HEK293 (cell line): Measurements from ENCODE around the gene LHX2.

Experiments used
- CTCF ChIP-seq: fragments of 450-650 bp; formaldehyde crosslinking; IDR thresholded peaks from 2 replicates; pipeline ENCODE4 v1.5.1; 2016; ENCODE audit warnings: missing biosample characterization, missing genetic modification characterization
- TRIM28 ChIP-seq: IDR thresholded peaks from 2 replicates; pipeline ENCODE4 v1.6.1; 2011; ENCODE audit warnings: low read length, control low read depth, borderline replicate concordance
- ZNF404 ChIP-seq: fragments of 450-650 bp; formaldehyde crosslinking; IDR thresholded peaks from 2 replicates; pipeline ENCODE4 v1.5.1; 2017; ENCODE audit warnings: missing biosample characterization, missing genetic modification characterization
- ZNF837 ChIP-seq: fragments of 450-650 bp; formaldehyde crosslinking; IDR thresholded peaks from 2 replicates; pipeline ENCODE4 v1.5.1; 2016; ENCODE audit warnings: missing biosample characterization, missing genetic modification characterization

- no peak for TF ChIP-seq TRIM28
- TF ChIP-seq ZNF837 (tag by site-specific recombination): no peak
- TF ChIP-seq CTCF: no peak
- TF ChIP-seq ZNF404 (tag by site-specific recombination): no peak
Measured at GRCh38 chr9:124054582-124055227, 43.1 kb downstream of the LHX2 start.
